ENCODE results near the gene RBM47.

RBM47 gene

GRCh38 chr4:40380647-40381046 lies 249.0 kb downstream of the RBM47 start (continued):
- TF ChIP-seq ZSCAN30 (tag by site-specific recombination; IDR thresholded peaks at IDR 0.05) (no peak), ZNF223 (tag by site-specific recombination; IDR thresholded peaks at IDR 0.05) (no peak), MZF1 (tag by site-specific recombination; IDR thresholded peaks at IDR 0.05; ENCODE audit: borderline replicate concordance) (no peak)

- Histone ChIP-seq H3K9me3 (ENCODE audit: control insufficient read depth, insufficient read depth, low read depth, low read length) (no peaks in the 10 kb centered on the region), H3K4me1 (ENCODE audit: control insufficient read depth, insufficient read depth, low read length) (no peaks in the 10 kb centered on the region), H3K27ac (ENCODE audit: extremely low read depth, low read depth, low read length) (no peak overlapping the region), H3K4me3 (ENCODE audit: low read depth, low read length) (no peak overlapping the region), H3K36me3 (ENCODE audit: control insufficient read depth in 2 of 2, insufficient read depth in 1 of 2, low read length in 2 of 2) (no peaks in the 10 kb centered on the region)
- ChIA-PET POLR2A (no interaction called here), CTCF (no interaction called here)
- TF ChIP-seq ZIC2 (tag by site-specific recombination; IDR thresholded peaks at IDR 0.05), result peak; percentile 87
- TF ChIP-seq ZNF677 (tag by site-specific recombination; IDR thresholded peaks at IDR 0.05), result no peak
- TF ChIP-seq ZNF549 (tag by site-specific recombination; IDR thresholded peaks at IDR 0.05), result no peak
Measured at GRCh38 chr4:40379248-40379647, 250.4 kb downstream of the RBM47 start.

- CTCF ChIA-PET, result no interaction called here
- Histone ChIP-seq H3K9me3 (ENCODE audit: control insufficient read depth, insufficient read depth, low read depth, low read length) (no peaks in the 10 kb centered on the region), H3K27ac (ENCODE audit: extremely low read depth, low read depth, low read length) (no peak overlapping the region), H3K36me3 (ENCODE audit: control insufficient read depth in 2 of 2, insufficient read depth in 1 of 2, low read length in 2 of 2) (no peaks in the 10 kb centered on the region), H3K4me1 (ENCODE audit: control insufficient read depth, insufficient read depth, low read length) (no peaks in the 10 kb centered on the region), H3K4me3 (ENCODE audit: low read depth, low read length) (no peak overlapping the region)
- peak; percentile 46; the same call in 1 of the 2 replicates for TF ChIP-seq ZNF513 (tag by site-specific recombination; IDR thresholded peaks at IDR 0.05)
- no peak for TF ChIP-seq ZNF2 (tag by site-specific recombination; IDR thresholded peaks at IDR 0.05)
- POLR2A ChIA-PET, result no interaction called here
Measured at GRCh38 chr4:40378619-40379018, 251.0 kb downstream of the RBM47 start.

GRCh38 chr4:40377512-40378365 lies 251.9 kb downstream of the RBM47 start:
- Histone ChIP-seq H3K4me1 (ENCODE audit: control insufficient read depth, insufficient read depth, low read length) (no peaks in the 10 kb centered on the region), H3K9me3 (ENCODE audit: control insufficient read depth, insufficient read depth, low read depth, low read length) (no peaks in the 10 kb centered on the region), H3K27ac (ENCODE audit: extremely low read depth, low read depth, low read length) (no peak overlapping the region), H3K4me3 (ENCODE audit: low read depth, low read length) (no peak overlapping the region), H3K36me3 (ENCODE audit: control insufficient read depth in 2 of 2, insufficient read depth in 1 of 2, low read length in 2 of 2) (no peaks in the 10 kb centered on the region)
- no peak for TF ChIP-seq ZNF76 (tag by site-specific recombination; IDR thresholded peaks at IDR 0.05; ENCODE audit: borderline replicate concordance, low read depth)
- no peak for TF ChIP-seq ZNF558 (tag by site-specific recombination; IDR thresholded peaks at IDR 0.05)
- TF ChIP-seq KLF16 (tag by site-specific recombination; IDR thresholded peaks at IDR 0.05), result no peak
- no peak for TF ChIP-seq ZNF350 (tag by site-specific recombination; IDR thresholded peaks at IDR 0.05)
- no peak for TF ChIP-seq ZNF174 (tag by site-specific recombination; IDR thresholded peaks at IDR 0.05)
- TF ChIP-seq ZNF473 (tag by site-specific recombination; IDR thresholded peaks at IDR 0.05), result no peak
- no peak for TF ChIP-seq ZNF530 (tag by site-specific recombination; IDR thresholded peaks at IDR 0.05; ENCODE audit: low read depth)
- TF ChIP-seq ZNF146 (tag by site-specific recombination; IDR thresholded peaks at IDR 0.05), result no peak
- TF ChIP-seq ZNF248 (tag by site-specific recombination; IDR thresholded peaks at IDR 0.05), result no peak
- no peak for TF ChIP-seq ZNF529 (tag by site-specific recombination; IDR thresholded peaks at IDR 0.05; ENCODE audit: insufficient replicate concordance)
- POLR2A ChIA-PET, result no interaction called here
- CTCF ChIA-PET, result no interaction called here
